NCI-H345 treated with DMSO at 0.1 percent for 48 hours (cell line): ENCODE data around the gene HNF1B.
A peak's percentile ranks its signal among the peaks of the same experiment; 100 is the strongest.

ENCODE experiments used
- DNase-seq: peaks from one replicate; lab custom pipeline; 2025; ENCODE audit not compliant: unreplicated experiment; lab: John Stamatoyannopoulos, UW

Gene HNF1B

GRCh38 chr17:37737971-37738370, 6.9 kb downstream of the HNF1B start:
- DNase-seq = no peak

GRCh38 chr17:37737081-37737480, 7.8 kb downstream of the HNF1B start:
- no peak for DNase-seq

GRCh38 chr17:37736428-37736827, 8.4 kb downstream of the HNF1B start:
- no peak for DNase-seq

- no peak for DNase-seq
Observed at GRCh38 chr17:37735165-37735564, 9.7 kb downstream of the HNF1B start.

GRCh38 chr17:37732316-37732715, 12.5 kb downstream of the HNF1B start:
- no peak for DNase-seq

- DNase-seq = no peak
Observed at GRCh38 chr17:37731056-37731455, 13.8 kb downstream of the HNF1B start.

- DNase-seq = no peak
Observed at GRCh38 chr17:37729905-37730304, 15.0 kb downstream of the HNF1B start.

GRCh38 chr17:37726891-37727675, 17.8 kb downstream of the HNF1B start:
- no peak for DNase-seq

GRCh38 chr17:37726248-37726647, 18.6 kb downstream of the HNF1B start:
- DNase-seq = no peak

- no peak for DNase-seq
Observed at GRCh38 chr17:37725601-37726146, 19.2 kb downstream of the HNF1B start.

GRCh38 chr17:37725021-37725595, 19.8 kb downstream of the HNF1B start:
- DNase-seq = no peak

- no peak for DNase-seq
Observed at GRCh38 chr17:37720989-37721388, 23.9 kb downstream of the HNF1B start.

- no peak for DNase-seq
Observed at GRCh38 chr17:37719866-37720265, 25.0 kb downstream of the HNF1B start.

- DNase-seq = no peak
Observed at GRCh38 chr17:37718324-37719048, 26.4 kb downstream of the HNF1B start.

GRCh38 chr17:37717627-37718323, 27.1 kb downstream of the HNF1B start:
- DNase-seq = no peak

GRCh38 chr17:37714897-37715296, 30.0 kb downstream of the HNF1B start:
- no peak for DNase-seq

GRCh38 chr17:37713624-37714023, 31.2 kb downstream of the HNF1B start:
- no peak for DNase-seq

GRCh38 chr17:37713028-37713431, 31.8 kb downstream of the HNF1B start:
- DNase-seq = no peak

- no peak for DNase-seq
Observed at GRCh38 chr17:37711113-37711512, 33.7 kb downstream of the HNF1B start.

GRCh38 chr17:37710344-37710886, 34.4 kb downstream of the HNF1B start:
- peak; percentile 78 for DNase-seq
